COLO668 (cell line): ENCODE results near the gene DCC.

ENCODE experiments used
- DNase-seq: peaks from one replicate; lab custom pipeline; 2025; ENCODE audit not compliant: unreplicated experiment; lab: John Stamatoyannopoulos, UW

The DCC gene

GRCh38 chr18:53004798-53005197, 664.8 kb downstream of the DCC start:
- no peak for DNase-seq

DNA sequence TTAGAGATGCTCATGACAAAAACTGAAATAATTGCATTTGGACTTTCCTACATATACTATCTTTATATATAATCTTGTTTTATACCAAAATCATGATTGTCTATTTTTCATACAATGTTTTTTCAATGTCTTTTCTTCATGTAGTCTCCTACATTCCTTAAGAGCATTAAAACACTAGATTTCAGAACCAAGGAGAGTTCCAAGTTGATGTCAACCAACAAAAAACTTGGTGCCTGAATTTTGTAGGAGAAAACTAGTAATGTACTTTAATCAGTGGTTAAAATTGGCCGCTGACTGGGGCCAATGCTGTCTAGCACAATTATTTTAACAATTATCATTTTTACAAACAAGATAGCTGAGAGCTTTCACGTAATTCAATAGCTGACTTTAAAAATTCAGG, 678.8 kb downstream of the DCC start:
- DNase-seq, result no peak

DNA sequence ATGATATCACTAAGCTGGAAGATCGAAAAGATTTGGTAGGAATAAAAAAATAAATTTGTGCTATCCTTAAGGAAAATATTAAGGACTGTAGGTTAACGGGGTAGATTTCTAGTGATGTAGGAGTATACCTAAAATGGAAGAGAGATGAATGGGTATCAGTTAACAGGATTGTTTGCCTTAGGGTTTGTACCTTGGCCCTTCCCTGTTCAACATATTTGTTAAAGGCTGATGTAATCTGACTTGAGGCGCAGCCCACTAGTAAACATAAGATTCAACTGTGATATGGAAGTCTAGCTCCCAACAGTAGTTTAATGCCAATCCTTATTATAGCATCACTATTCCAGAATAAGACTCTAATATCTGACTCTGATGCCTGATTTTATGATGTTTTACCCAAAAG, 685.2 kb downstream of the DCC start:
- DNase-seq, result no peak

GRCh38 chr18:53028565-53028964, 688.6 kb downstream of the DCC start:
- DNase-seq, result no peak

DNA sequence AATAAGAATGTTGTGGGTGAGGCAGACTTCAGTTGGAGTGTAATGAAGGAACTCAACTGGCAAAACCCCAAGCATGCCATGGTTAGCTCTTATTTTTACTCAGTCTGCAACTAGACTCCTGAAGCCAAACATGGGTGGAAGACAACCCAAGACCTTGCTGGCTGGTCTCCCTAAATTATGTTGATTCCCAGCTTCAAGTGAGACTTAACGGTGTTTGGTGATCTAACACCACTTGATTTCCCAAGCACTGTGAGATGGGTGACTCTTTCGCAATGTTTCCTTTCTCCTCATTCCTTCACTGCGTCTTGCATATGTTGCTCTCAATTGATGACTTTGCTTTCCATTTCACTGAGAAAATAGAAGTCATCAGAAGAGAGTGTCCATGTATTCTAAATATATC, 693.1 kb downstream of the DCC start:
- no peak for DNase-seq

DNA sequence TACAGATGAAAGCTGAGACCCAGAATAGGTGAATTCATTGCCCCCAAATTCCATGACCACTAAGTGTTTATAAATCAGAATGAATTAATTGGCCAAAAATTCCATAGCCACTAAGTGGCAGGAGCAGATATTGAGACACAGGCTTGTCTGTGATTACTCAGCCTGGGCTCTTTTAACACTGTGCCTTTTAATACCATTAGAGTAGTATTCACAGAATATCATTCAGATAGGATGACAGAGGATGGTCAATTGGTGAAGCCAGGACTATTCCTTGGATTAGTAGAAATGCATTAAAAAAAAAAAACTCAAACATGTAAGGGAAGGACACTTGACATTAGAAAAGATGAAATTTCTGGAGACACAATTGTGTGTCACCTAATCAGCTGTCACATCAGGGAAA, 698.6 kb downstream of the DCC start:
- no peak for DNase-seq

DNA sequence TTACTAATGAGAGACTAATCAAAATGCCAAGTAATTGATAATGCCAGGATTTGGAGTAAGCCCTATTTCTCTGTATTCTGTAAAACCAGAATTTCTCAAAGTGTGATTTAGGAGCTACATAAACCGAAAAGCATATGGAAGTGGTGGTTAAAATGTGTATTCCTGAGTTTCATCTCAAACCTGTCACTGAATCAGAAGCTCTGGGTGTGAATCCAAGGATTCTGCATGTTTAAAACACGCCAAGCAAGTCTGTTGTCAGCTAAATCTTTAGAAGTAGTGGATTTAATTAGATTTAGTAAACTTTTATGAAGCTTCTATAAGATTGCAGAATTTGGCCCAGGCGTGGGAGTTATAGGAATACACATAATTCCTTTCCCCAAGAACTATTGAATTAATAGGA, 700.3 kb downstream of the DCC start:
- no peak for DNase-seq

- no peak for DNase-seq
These were observed 716.1 kb downstream of the DCC start for GRCh38 chr18:53056064-53056463.

DNA sequence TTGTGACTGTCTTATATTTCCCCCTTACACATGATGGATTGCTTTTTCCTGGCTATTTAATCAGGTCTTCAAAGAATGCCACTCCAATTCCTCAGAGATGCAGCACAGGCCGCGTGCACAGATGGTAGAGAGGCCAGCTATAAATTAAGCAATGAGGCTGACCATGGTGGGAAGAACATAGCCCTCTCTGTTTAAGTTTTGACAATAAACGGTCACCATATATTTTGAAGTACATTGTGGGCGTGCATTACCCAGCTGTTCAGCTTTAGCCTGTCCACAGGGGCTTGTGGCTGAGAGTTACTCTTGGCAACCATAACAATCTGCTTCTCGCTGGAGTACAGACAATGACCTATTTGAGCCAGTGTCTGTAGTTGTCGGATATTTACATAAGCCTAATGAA, 730.8 kb downstream of the DCC start:
- no peak for DNase-seq

GRCh38 chr18:53080687-53081086, 740.7 kb downstream of the DCC start:
- DNase-seq, result no peak

GRCh38 chr18:53093636-53094035, 753.6 kb downstream of the DCC start:
- DNase-seq, result no peak

DNA sequence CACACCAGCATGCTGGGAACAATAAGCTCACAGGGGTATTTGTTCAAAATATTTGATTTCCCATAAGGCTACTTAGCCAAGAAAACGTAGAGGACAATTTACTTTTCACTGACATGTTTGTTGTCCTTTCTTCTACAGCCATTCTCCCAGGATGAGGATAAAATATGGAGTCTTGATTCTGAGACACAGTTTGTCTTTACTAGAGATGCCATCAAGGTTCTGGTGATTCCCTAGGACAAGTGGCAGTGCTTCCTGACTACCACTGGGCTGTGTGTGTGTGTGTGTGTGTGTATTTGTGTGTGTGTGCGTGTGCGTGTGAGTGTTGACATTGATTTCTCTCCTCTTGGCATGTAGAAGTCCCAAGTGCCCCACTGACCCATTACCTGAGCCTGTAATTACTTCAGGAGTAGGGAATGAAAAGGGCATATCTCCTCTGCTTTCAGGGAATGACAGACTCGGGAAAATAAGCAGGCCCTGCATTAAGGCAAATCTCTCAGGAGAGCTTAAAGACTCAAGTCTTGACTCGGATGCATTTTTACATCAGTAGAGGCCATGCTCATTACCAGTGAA, 761.6 kb downstream of the DCC start:
- no peak for DNase-seq

- DNase-seq, result no peak
These were observed 774.4 kb downstream of the DCC start for GRCh38 chr18:53114441-53114840.

- no peak for DNase-seq
These were observed 776.0 kb downstream of the DCC start for GRCh38 chr18:53115876-53116585.

GRCh38 chr18:53117851-53118250, 777.9 kb downstream of the DCC start:
- DNase-seq, result no peak

- DNase-seq, result no peak
These were observed 786.2 kb downstream of the DCC start for GRCh38 chr18:53126210-53126609.

DNA sequence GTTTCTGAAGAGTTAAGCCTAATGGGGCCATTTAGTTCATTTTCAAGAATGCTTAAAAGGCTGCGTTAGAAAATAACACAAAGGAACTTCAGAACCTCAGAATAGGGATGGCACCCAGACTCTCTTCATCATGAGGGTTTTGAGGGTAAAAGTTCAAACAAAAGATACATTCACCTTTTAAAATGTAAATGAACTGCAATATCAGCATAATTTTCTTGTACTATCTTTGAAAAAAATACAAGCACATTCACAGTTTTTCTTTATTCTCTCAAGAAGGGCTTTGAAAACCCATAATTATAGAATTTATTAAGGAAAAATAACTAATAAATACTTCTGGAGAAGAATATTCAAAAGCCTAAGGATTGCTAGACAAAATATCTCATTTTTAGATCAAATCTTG, 791.0 kb downstream of the DCC start:
- DNase-seq, result no peak

- DNase-seq, result no peak
These were observed 794.7 kb downstream of the DCC start for GRCh38 chr18:53134711-53135110.

- DNase-seq, result no peak
These were observed 795.7 kb downstream of the DCC start for GRCh38 chr18:53135654-53136053.

- no peak for DNase-seq
These were observed 799.9 kb downstream of the DCC start for GRCh38 chr18:53139746-53140500.

GRCh38 chr18:53142005-53142404, 802.0 kb downstream of the DCC start:
- no peak for DNase-seq

DNA sequence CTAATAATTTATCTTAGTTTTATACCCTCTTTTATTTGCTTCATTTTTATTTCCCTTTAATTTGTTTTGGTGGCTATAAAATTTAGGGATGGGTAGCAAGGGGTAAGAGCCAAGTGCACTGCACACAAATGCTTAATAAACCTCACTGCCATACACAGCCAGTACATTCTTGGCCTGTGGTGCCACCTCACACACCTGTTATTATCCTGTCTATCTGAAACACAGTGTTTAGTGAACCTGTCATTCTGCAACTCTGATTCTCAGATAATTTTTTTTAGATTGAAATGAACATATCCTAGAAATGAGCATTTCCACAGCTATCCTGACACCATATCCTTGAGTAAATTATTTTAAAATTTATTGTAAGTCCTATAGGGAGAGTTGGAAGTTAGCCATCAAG, 807.5 kb downstream of the DCC start:
- DNase-seq, result no peak
